GM19328 (cell line): ENCODE data around the gene DACT3.

Source experiments
- ATAC-seq: cut with Tn5 transposase; IDR thresholded peaks from one replicate; pipeline ENCODE4 v1.9.1; 2021; ENCODE audit warnings: mild to moderate bottlenecking, moderate library complexity; ENCODE audit not compliant: unreplicated experiment

DACT3 gene

GRCh38 chr19:46670813-46671212 is 9.8 kb upstream of the DACT3 start:
- no peak for ATAC-seq

DNA sequence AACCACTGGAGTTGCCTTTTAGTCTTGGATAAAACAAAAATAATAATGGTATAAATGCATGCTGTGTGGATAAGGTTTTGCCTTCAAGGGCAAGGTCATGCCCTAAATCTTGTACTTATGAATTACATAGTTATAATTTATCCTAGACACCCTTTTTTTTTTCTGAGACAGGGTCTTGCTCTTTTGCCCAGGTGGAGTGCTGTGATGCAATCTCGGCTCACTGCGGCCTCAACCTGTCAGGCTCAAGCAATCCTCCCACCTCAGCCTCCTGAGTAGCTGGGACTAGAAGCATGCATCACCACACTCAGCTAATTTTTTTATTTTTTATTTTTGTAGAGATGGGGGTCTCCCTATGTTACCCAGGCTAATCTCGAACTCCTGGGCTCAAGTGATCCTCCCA is 7.7 kb upstream of the DACT3 start:
- no peak for ATAC-seq

DNA sequence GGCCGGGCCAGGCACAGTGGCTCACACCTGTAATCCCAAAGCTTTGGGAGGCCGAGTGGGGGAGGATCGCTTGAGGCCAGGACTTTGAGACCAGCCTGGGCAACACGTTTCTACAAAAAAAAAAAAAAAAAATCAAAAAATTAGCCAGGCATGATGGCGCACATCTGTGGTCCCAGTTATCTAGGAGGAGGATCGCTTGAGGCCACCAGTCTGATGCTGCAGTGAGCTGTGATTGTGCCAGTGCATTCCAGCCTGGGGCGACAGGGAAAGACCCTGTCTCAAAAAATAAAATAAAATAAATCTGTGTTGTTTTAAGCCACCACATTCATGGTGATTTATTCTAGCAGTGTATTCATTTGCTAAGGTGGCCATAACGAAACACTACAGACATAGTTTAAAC is 4.1 kb upstream of the DACT3 start:
- ATAC-seq: no peak

DNA sequence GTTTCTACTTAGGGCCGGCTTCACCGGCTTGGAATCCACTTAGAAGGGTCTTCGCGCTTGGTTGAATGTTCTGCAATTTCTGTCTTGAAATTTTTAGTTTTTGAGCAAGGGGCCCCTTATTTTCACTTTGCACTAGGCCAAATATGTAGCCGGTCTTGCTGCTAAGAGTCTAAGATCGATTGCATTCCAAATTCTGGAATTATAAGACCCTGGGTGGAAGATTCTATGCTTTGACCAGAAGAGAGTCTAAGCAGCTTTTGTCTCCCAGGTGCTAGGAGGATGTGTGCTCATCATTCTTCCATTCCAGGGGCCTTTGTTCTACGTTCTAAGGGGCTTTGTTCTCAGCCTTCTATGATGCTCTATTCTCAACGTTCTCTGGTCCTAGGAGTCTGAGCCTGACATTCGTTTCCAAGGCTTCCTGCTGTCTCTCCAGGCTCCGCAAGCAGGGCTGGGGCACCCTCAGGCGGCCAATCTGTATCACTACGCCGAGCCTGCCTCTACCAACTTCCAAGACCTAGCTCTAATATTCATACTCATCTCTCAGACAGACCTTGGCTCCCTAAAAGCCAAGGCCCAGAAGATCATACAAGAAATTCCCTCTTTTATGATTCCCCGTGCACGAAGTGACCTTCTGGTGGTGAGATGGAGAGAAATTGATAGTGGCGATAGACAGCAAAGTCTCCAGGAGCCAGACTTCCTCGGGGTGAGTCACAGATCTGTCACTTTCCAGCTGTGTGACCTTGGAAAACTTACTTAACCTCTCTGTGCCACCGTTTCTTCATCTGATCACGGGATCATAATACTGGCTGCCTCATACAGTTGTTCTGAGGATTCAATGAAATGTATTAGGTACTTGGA is 982 bp upstream of the DACT3 start:
- no peak for ATAC-seq

GRCh38 chr19:46660551-46661019 is 397 bp downstream of the DACT3 start:
- no peak for ATAC-seq

- ATAC-seq: no peak
Observed at GRCh38 chr19:46660008-46660517, 919 bp downstream of the DACT3 start.

DNA sequence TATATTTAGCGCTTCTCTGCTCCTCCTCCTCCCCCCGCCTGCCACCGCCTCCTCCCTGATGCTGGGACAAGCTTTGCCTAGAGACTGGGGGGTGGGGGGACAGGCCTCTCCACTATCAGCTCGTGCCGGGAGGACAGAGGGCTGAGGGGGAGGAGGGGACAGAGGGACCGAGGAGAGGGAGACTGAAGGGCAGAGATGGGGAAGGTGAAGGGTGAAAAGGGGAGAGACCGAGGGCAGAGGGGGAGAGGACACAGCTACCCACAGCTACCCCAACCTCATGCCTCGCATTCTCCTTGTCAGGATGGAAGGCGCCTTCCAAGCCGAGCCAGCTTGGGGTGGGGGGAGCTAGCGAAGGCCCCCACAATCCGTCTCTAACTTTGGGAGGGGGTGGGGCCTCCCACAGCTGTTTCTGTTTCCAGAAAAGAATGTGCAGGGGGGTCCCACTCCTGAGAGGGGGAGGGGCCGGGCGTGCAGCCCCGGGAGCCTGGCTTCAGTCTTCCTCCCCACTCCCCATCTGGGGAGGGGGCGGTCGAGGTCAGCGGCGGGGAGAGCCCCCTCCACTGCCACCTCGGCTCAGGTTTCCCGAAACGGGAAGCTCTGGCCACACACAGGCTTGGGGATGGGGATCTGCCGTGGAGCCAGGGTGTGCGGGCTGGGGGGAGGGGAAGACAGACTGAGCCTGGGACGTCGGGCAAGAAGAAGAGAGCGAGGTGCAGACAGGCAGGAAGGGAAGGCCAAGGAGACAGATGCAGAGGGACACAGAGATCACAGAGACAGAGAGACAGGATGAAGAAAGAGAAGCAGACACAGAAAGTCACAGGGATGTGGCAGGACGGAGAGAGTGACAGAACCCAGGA is 1.6 kb downstream of the DACT3 start:
- no peak for ATAC-seq

DNA sequence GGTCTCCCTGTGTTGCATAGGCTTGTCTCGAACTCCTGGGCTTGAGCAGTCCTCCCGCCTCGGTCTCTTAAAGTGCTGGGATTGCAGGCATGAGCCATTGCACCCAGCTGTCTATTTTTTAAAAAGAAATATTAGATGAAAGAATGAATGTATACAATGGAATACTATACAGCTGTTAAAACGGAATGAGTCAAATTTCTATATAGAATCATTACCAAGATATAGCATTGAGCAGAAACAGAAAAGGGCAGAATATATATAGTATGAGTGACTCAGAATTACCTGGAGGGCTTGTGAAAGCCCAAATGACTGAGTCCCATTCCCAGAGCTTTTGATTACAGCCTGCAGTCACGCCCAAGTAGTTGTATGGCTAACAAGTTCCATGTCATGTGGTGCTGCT is 4.4 kb downstream of the DACT3 start:
- ATAC-seq: no peak

DNA sequence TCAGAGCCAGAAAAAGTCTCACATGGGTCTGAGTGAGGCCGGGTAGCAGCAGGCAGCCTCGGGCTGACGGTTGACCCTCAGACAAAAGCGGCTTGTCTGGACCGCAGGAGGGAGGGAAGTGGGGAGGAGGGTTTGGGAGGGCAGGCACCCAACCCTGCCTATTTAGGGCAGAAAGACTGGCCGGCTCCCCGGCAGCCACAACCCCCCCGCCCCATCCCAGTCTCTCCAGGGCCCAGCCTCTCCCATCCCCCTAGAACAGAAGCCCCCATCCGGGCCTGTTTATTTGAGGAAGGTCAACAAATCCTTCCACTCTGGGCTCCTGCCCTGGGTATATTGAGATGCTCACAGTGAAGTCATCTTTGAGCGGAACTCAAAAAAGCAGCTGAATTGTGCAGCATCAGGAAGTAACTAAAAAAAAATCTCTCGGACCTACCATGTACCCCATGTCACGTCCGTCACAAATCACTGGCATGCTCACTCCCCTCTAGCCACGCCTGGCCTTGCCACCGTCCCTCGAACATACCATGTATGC is 6.3 kb downstream of the DACT3 start:
- ATAC-seq: no peak

GRCh38 chr19:46650445-46650844 is 10.5 kb downstream of the DACT3 start:
- no peak for ATAC-seq

- ATAC-seq: no peak
Observed at GRCh38 chr19:46648961-46649960, 11.7 kb downstream of the DACT3 start.

- no peak for ATAC-seq
Observed at GRCh38 chr19:46648060-46648960, 12.7 kb downstream of the DACT3 start.

DNA sequence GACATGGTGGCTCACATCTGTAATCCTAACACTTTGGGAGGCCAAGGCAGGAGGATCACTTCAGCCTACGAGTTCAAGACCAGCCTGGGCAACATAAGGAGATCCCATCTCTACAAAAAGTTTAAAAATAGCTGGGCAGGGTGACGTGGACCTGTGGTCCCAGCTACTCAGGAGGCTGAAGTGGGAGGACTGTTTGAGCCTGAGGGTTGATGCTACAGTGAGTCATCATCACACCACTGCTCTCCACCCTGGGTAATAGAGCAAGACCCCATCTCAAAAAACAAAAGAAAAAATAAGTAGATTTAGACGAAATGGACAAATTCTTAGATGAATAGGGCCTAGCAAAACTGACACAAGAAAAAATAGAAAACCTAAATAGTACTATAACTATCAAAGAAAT is 14.6 kb downstream of the DACT3 start:
- ATAC-seq: no peak

- ATAC-seq: no peak
Observed at GRCh38 chr19:46644720-46645119, 16.3 kb downstream of the DACT3 start.

- ATAC-seq: no peak
Observed at GRCh38 chr19:46640656-46641055, 20.3 kb downstream of the DACT3 start.

GRCh38 chr19:46639358-46640182 is 21.4 kb downstream of the DACT3 start:
- ATAC-seq: no peak

- no peak for ATAC-seq
Observed at GRCh38 chr19:46637224-46637623, 23.8 kb downstream of the DACT3 start.
